GM12878 (cell line): Measurements from ENCODE around the gene SNURF. TPM values are rescaled to one million over a fixed set of nuclear protein-coding genes. Genes with fewer than 3 reads are reported as not detected.

Experiments used
- ATAC-seq: fragments of 200-7000 bp; cut with Tn5 transposase; 3 replicates; pipeline ENCODE4 v1.9.1; 2020; ENCODE audit warnings: mild to moderate bottlenecking, moderate library complexity
- BruUV-seq: library from RNA; stranded (reverse); fragments of 400-500 nt; replicated peaks from 2 replicates; lab custom pipeline; 2021; lab: Mats Ljungman, UMichigan
- CTCF ChIA-PET: fragments of 300-600 bp; sonication (Branson Sonifier 250); formaldehyde crosslinking; extraction: SDS; loops from one replicate; lab custom pipeline; 2021; ENCODE audit warnings: inconsistent platforms; lab: Yijun Ruan, JAX
- POLR2A ChIA-PET: fragments of 350-600 bp; formaldehyde crosslinking; extraction: SDS; loops from one replicate; lab custom pipeline; 2021; ENCODE audit warnings: inconsistent platforms; lab: Charles Lee
- RAD21 ChIA-PET: fragments of 300-600 bp; sonication (Branson Sonifier 250); formaldehyde crosslinking; loops from one replicate; lab custom pipeline; 2023; ENCODE audit warnings: antibody characterized with exemption; ENCODE audit not compliant: unreplicated experiment; lab: Charles Lee
- SMC1A ChIA-PET: fragments of 300-600 bp; sonication (Branson Sonifier 250); formaldehyde crosslinking; loops from one replicate; lab custom pipeline; 2023; ENCODE audit not compliant: unreplicated experiment, uncharacterized antibody; lab: Charles Lee
- DNase-seq: peaks from one replicate; pipeline ENCODE4 v3.0.0-alpha.2; 2011; ENCODE audit warnings: low read depth, low spot score
- FAIRE-seq: peaks from 3 replicates; lab custom pipeline; 2011; peaks lifted over from hg19 to GRCh38; lab: Jason Lieb, UNC
- H2AFZ ChIP-seq: 2 replicates; pipeline ENCODE4 v1.6.0; 2011; ENCODE audit warnings: low read depth, low read length, control low read depth; ENCODE audit not compliant: control insufficient read depth
- H3K27ac ChIP-seq: 2 replicates; pipeline ENCODE4 v1.5.1; 2011; ENCODE audit warnings: control low read depth; ENCODE audit not compliant: control insufficient read depth, insufficient read depth
- H3K27me3 ChIP-seq, 2 experiments: replicated peaks in 1 of 2; 2 replicates each; pipeline versions ENCODE4 v1.6.0 to v1.6.1; 2011; ENCODE audit warnings: low read length in 1 of 2; ENCODE audit not compliant: control insufficient read depth in 2 of 2, insufficient read depth in 2 of 2
- H3K36me3 ChIP-seq, 2 experiments: 2 replicates each; pipeline ENCODE4 v1.5.1; 2011; ENCODE audit warnings: low read length in 1 of 2; ENCODE audit not compliant: control insufficient read depth in 2 of 2, insufficient read depth in 2 of 2
- H3K4me1 ChIP-seq: 2 replicates; pipeline ENCODE4 v1.6.1; 2011; ENCODE audit warnings: mild to moderate bottlenecking, low read length, moderate library complexity, mixed read lengths; ENCODE audit not compliant: control insufficient read depth, insufficient read depth
- H3K4me2 ChIP-seq: 2 replicates; pipeline ENCODE4 v1.6.0; 2011; ENCODE audit warnings: control low read depth; ENCODE audit not compliant: control insufficient read depth, insufficient read depth
- H3K4me3 ChIP-seq: fragments of 200-600 bp; sonication (generic); 2 replicates; pipeline ENCODE4 v1.5.1; 2016
- H3K79me2 ChIP-seq: 2 replicates; pipeline ENCODE4 v1.6.0; 2011; ENCODE audit warnings: low read length; ENCODE audit not compliant: control insufficient read depth, insufficient read depth
- H3K9ac ChIP-seq: 2 replicates; pipeline ENCODE4 v1.8.0; 2011; ENCODE audit warnings: low read length, control low read depth, mixed read lengths; ENCODE audit not compliant: control insufficient read depth, insufficient read depth
- H3K9me3 ChIP-seq: replicated peaks from 3 replicates; pipeline ENCODE4 v1.5.1; 2011; ENCODE audit warnings: mild to moderate bottlenecking, low read length; ENCODE audit not compliant: control insufficient read depth, insufficient read depth
- H4K20me1 ChIP-seq: 2 replicates; pipeline ENCODE4 v1.6.0; 2011; ENCODE audit not compliant: control insufficient read depth, insufficient read depth
- ATF7 ChIP-seq: fragments of 450-650 bp; IDR thresholded peaks from 2 replicates; pipeline ENCODE4 v1.6.1; 2016; ENCODE audit warnings: low read depth, mild to moderate bottlenecking
- BRCA1 ChIP-seq: IDR thresholded peaks from 2 replicates; pipeline ENCODE4 v1.6.1; 2011; ENCODE audit warnings: low read depth, low read length, improper control_type of control experiment
- CEBPB ChIP-seq, 2 experiments: fragments of 150-350 bp in 1 of 2; IDR thresholded peaks; 2 replicates each; pipeline ENCODE4 v1.6.1; 2012 to 2014; ENCODE audit warnings: low read depth in 2 of 2, low read length in 2 of 2, borderline replicate concordance in 1 of 2, inconsistent platforms in 1 of 2
- CREM ChIP-seq: IDR thresholded peaks from 2 replicates; pipeline ENCODE4 v1.6.1; 2014; ENCODE audit warnings: antibody characterized with exemption, low read depth
- MXI1 ChIP-seq: fragments of 150-350 bp; IDR thresholded peaks from 2 replicates; pipeline ENCODE4 v1.6.1; 2011; ENCODE audit warnings: low read depth, mild to moderate bottlenecking, inconsistent platforms, low read length, improper control_type of control experiment
- MYB ChIP-seq: fragments of 150-350 bp; IDR thresholded peaks from 2 replicates; pipeline ENCODE4 v1.6.1; 2014; ENCODE audit warnings: mild to moderate bottlenecking, low read depth, low read length, borderline replicate concordance
- NR2C1 ChIP-seq: fragments of 450-650 bp; IDR thresholded peaks from 2 replicates; pipeline ENCODE4 v1.6.1; 2017; ENCODE audit warnings: antibody characterized with exemption, mild to moderate bottlenecking, moderate library complexity
- POU2F2 ChIP-seq: IDR thresholded peaks from 3 replicates; pipeline ENCODE4 v1.6.1; 2011; ENCODE audit warnings: low read depth, mild to moderate bottlenecking, low read length, borderline replicate concordance
- REST ChIP-seq: IDR thresholded peaks from 2 replicates; pipeline ENCODE4 v1.6.1; 2012; ENCODE audit warnings: mild to moderate bottlenecking, low read depth, low read length
- SMC3 ChIP-seq: IDR thresholded peaks from 2 replicates; pipeline ENCODE4 v1.6.1; 2011; ENCODE audit warnings: low read length, improper control_type of control experiment, borderline replicate concordance
- SP1 ChIP-seq: IDR thresholded peaks from one replicate; pipeline ENCODE4 v1.6.1; 2011; ENCODE audit warnings: low read depth, low read length
- ZNF622 ChIP-seq: fragments of 450-650 bp; IDR thresholded peaks from 2 replicates; pipeline ENCODE4 v1.6.1; 2017; ENCODE audit warnings: mild to moderate bottlenecking, inconsistent platforms
- WGBS: methylation state at CpG from one replicate; pipeline ENCODE4 v1.1.6; 2016; ENCODE audit warnings: low lambda C conversion rate; ENCODE audit not compliant: insufficient replicate concordance, insufficient coverage; ENCODE audit errors: missing lambda C conversion rate; 5-methylcytosine and 5-hydroxymethylcytosine counted together
- in situ Hi-C: fragments of 300-500 bp; cut with MboI; formaldehyde crosslinking; loops from 9 replicates; pipeline ENCODE4 v1.14.3; 2018; ENCODE audit warnings: mixed read lengths
- intact Hi-C: fragments of 100-400 bp; cut with micrococcal nuclease; formaldehyde crosslinking; loops from one replicate; pipeline ENCODE4 v1.14.2; 2022; ENCODE audit not compliant: unreplicated experiment
- polyA plus RNA-seq, 11 experiments: library from polyadenylated mRNA; depleted of rRNA in 4 of 11; unstranded in 6 of 11; stranded (reverse) in 5 of 11; fragments of >200 nt; fragmentation: Nextera tagmentation in 4 of 11; fragmentation: Illumina TruSeq in 1 of 11; extraction: Ambion mirVana in 4 of 11; extraction: Trizol in 1 of 11; gene quantifications; 1 replicate in 1 of 11; 2 replicates in 10 of 11; pipeline versions ENCODE4 v1.2.1 to v1.2.3, GENCODE V29; 2011 to 2016; ENCODE audit warnings: inconsistent platforms in 2 of 11, missing spikeins in 2 of 11, low read depth in 1 of 11
- total RNA-seq, 4 experiments: library from RNA; depleted of rRNA in 3 of 4; stranded (reverse); fragments of >200 nt in 3 of 4; fragmentation: Illumina TruSeq in 1 of 4; extraction: Trizol in 1 of 4; gene quantifications; 2 replicates each; pipeline versions ENCODE4 v1.2.1 to v1.2.3, GENCODE V29; 2013 to 2021
- TF ChIP-seq, protein P1 (sequence below): fragments of 450-650 bp; IDR thresholded peaks from 2 replicates; pipeline ENCODE4 v1.6.1; 2017; ENCODE audit warnings: low read depth, mild to moderate bottlenecking, moderate library complexity
- TF ChIP-seq, protein P2 (sequence below): fragments of 450-650 bp; IDR thresholded peaks from 2 replicates; pipeline ENCODE4 v1.6.1; 2016; ENCODE audit warnings: mild to moderate bottlenecking, moderate library complexity, borderline replicate concordance

SNURF gene
- total and polyA plus RNA-seq, 10 of the 15 experiments (the other 5 are each of a cell fraction or from before 2014, with no cell fraction given) = 2.6 to 25.4 (median 8.9) TPM

- no peak for DNase-seq
- Histone ChIP-seq H3K36me3 (no peaks in the 10 kb centered on the region), H2AFZ (no peak overlapping the region), H3K9me3 (no peaks in the 10 kb centered on the region; the same call in 2 of the 3 replicates), H4K20me1 (no peaks in the 10 kb centered on the region), H3K4me3 (no peak overlapping the region), H3K79me2 (no peaks in the 10 kb centered on the region), H3K27me3 (no peaks in the 10 kb centered on the region), H3K9ac (no peak overlapping the region), H3K4me2 (no peak overlapping the region), H3K27ac (no peak overlapping the region), H3K4me1 (no peaks in the 10 kb centered on the region)
- 39% methylated on average over 7 of the region's 7 CpGs for WGBS
- POLR2A ChIA-PET = no interaction called here
- CTCF ChIA-PET = no interaction called here
- no peak for ATAC-seq
- no peak for FAIRE-seq
- intact Hi-C loops (no loop called here), in situ Hi-C loops (no loop called here)
- RAD21 ChIA-PET = no interaction called here
- SMC1A ChIA-PET = no interaction called here
- no TSS peak for BruUV-seq
- TF ChIP-seq MXI1 (no peak), ZNF622 (no peak), MYB (no peak), SP1 (no peak), SMC3 (no peak), NR2C1 (no peak), CEBPB (IDR thresholded peaks at IDR 0.05; ENCODE audit: borderline replicate concordance in 1 of 2, low read depth in 2 of 2, low read length in 2 of 2) (no peak), BRCA1 (no peak), CREM (no peak), ATF7 (no peak), REST (no peak), POU2F2 (no peak)
- TF ChIP-seq, protein P1, sequence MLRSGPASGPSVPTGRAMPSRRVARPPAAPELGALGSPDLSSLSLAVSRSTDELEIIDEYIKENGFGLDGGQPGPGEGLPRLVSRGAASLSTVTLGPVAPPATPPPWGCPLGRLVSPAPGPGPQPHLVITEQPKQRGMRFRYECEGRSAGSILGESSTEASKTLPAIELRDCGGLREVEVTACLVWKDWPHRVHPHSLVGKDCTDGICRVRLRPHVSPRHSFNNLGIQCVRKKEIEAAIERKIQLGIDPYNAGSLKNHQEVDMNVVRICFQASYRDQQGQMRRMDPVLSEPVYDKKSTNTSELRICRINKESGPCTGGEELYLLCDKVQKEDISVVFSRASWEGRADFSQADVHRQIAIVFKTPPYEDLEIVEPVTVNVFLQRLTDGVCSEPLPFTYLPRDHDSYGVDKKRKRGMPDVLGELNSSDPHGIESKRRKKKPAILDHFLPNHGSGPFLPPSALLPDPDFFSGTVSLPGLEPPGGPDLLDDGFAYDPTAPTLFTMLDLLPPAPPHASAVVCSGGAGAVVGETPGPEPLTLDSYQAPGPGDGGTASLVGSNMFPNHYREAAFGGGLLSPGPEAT = no peak
- TF ChIP-seq, protein P2, sequence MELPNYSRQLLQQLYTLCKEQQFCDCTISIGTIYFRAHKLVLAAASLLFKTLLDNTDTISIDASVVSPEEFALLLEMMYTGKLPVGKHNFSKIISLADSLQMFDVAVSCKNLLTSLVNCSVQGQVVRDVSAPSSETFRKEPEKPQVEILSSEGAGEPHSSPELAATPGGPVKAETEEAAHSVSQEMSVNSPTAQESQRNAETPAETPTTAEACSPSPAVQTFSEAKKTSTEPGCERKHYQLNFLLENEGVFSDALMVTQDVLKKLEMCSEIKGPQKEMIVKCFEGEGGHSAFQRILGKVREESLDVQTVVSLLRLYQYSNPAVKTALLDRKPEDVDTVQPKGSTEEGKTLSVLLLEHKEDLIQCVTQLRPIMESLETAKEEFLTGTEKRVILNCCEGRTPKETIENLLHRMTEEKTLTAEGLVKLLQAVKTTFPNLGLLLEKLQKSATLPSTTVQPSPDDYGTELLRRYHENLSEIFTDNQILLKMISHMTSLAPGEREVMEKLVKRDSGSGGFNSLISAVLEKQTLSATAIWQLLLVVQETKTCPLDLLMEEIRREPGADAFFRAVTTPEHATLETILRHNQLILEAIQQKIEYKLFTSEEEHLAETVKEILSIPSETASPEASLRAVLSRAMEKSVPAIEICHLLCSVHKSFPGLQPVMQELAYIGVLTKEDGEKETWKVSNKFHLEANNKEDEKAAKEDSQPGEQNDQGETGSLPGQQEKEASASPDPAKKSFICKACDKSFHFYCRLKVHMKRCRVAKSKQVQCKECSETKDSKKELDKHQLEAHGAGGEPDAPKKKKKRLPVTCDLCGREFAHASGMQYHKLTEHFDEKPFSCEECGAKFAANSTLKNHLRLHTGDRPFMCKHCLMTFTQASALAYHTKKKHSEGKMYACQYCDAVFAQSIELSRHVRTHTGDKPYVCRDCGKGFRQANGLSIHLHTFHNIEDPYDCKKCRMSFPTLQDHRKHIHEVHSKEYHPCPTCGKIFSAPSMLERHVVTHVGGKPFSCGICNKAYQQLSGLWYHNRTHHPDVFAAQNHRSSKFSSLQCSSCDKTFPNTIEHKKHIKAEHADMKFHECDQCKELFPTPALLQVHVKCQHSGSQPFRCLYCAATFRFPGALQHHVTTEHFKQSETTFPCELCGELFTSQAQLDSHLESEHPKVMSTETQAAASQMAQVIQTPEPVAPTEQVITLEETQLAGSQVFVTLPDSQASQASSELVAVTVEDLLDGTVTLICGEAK = no peak
Measured at GRCh38 chr15:24933716-24934115, 21.1 kb upstream of the SNURF start.
